H1 (cell line): ENCODE results near the gene AFAP1L2. TPM values are rescaled to one million over a fixed set of nuclear protein-coding genes. Genes with fewer than 3 reads are reported as not detected.

Experiments used
- CTCF ChIA-PET: fragments of 300-600 bp; sonication (Branson Sonifier 250); formaldehyde crosslinking; loops from one replicate; lab custom pipeline; 2021; ENCODE audit not compliant: partially characterized antibody; lab: Charles Lee
- POLR2A ChIA-PET: fragments of 300-600 bp; sonication (Branson Sonifier 250); formaldehyde crosslinking; loops from one replicate; lab custom pipeline; 2021; ENCODE audit warnings: inconsistent platforms; ENCODE audit not compliant: partially characterized antibody; lab: Charles Lee
- DNase-seq, 2 experiments: peaks; one replicate each; pipeline versions ENCODE4 v3.0.0 to v3.0.0-alpha.2; 2010 to 2022; ENCODE audit warnings: low spot score in 2 of 2, low read depth in 1 of 2, mixed read lengths in 1 of 2
- FAIRE-seq: peaks from 2 replicates; lab custom pipeline; 2011; peaks lifted over from hg19 to GRCh38; lab: Jason Lieb, UNC
- H2AFZ ChIP-seq: 2 replicates; pipeline ENCODE4 v1.8.1; 2012; ENCODE audit warnings: low read length, inconsistent platforms
- H2AK5ac ChIP-seq: 2 replicates; pipeline ENCODE4 v1.6.1; 2013; ENCODE audit warnings: low read depth, low read length
- H2BK120ac ChIP-seq: replicated peaks from 2 replicates; pipeline ENCODE3; 2013; ENCODE audit warnings: low read depth, low read length, inconsistent platforms
- H2BK12ac ChIP-seq: 2 replicates; pipeline ENCODE4 v1.6.1; 2013; ENCODE audit warnings: low read depth, low read length
- H2BK15ac ChIP-seq: 2 replicates; pipeline ENCODE4 v1.6.1; 2013; ENCODE audit warnings: low read length
- H2BK20ac ChIP-seq: 2 replicates; pipeline ENCODE4 v1.6.1; 2013; ENCODE audit warnings: low read length
- H2BK5ac ChIP-seq: 2 replicates; pipeline ENCODE4 v1.6.1; 2013; ENCODE audit warnings: low read depth, low read length
- H3K14ac ChIP-seq: 2 replicates; pipeline ENCODE4 v1.6.1; 2013; ENCODE audit warnings: inconsistent platforms; ENCODE audit not compliant: insufficient read length
- H3K18ac ChIP-seq: 2 replicates; pipeline ENCODE4 v1.6.1; 2013; ENCODE audit warnings: low read length; ENCODE audit errors: extremely low read depth
- H3K23ac ChIP-seq: 2 replicates; pipeline ENCODE4 v1.6.1; 2013; ENCODE audit warnings: inconsistent platforms; ENCODE audit not compliant: insufficient read length
- H3K23me2 ChIP-seq: 2 replicates; pipeline ENCODE4 v1.6.1; 2013; ENCODE audit warnings: low read depth, low read length
- H3K27ac ChIP-seq: 2 replicates; pipeline ENCODE4 v1.6.1; 2011; ENCODE audit warnings: low read depth, low read length, inconsistent platforms
- H3K27me3 ChIP-seq, 4 experiments: replicated peaks in 1 of 4; 1 replicate in 1 of 4; 2 replicates in 3 of 4; pipeline versions ENCODE4 v1.6.1 to v1.8.1; 2011 to 2013; ENCODE audit warnings: low read length in 3 of 4, mild to moderate bottlenecking in 3 of 4, inconsistent platforms in 2 of 4, mixed read lengths in 2 of 4, moderate library complexity in 1 of 4; ENCODE audit not compliant: control insufficient read depth in 3 of 4, insufficient read depth in 3 of 4; ENCODE audit errors: extremely low read depth in 1 of 4
- H3K36me3 ChIP-seq, 4 experiments: 2 replicates each; pipeline versions ENCODE4 v1.6.1 to v1.8.1; 2011 to 2013; ENCODE audit warnings: mild to moderate bottlenecking in 4 of 4, low read length in 3 of 4, moderate library complexity in 2 of 4, control low read depth in 1 of 4, inconsistent platforms in 1 of 4; ENCODE audit not compliant: insufficient read depth in 4 of 4, control insufficient read depth in 2 of 4
- H3K4ac ChIP-seq: replicated peaks from 2 replicates; pipeline ENCODE3; 2013; ENCODE audit warnings: low read length, low read depth, mixed read lengths, inconsistent platforms; ENCODE audit not compliant: insufficient read length
- H3K4me1 ChIP-seq, 4 experiments: replicated peaks in 1 of 4; 1 replicate in 1 of 4; 2 replicates in 3 of 4; pipeline versions ENCODE4 v1.6.1 to v1.8.1; 2011 to 2013; ENCODE audit warnings: low read length in 3 of 4, inconsistent platforms in 2 of 4, mixed read lengths in 1 of 4; ENCODE audit not compliant: insufficient read depth in 4 of 4, control insufficient read depth in 3 of 4
- H3K4me2 ChIP-seq, 2 experiments: 2 replicates each; pipeline versions ENCODE4 v1.6.1 to v1.8.1; 2011 to 2013; ENCODE audit warnings: low read depth in 2 of 2, low read length in 2 of 2, control low read depth in 1 of 2, inconsistent platforms in 1 of 2, mild to moderate bottlenecking in 1 of 2; ENCODE audit not compliant: insufficient read depth in 1 of 2
- H3K4me3 ChIP-seq, 4 experiments: fragments of 200-600, 300-600 bp in 1 of 4; sonication (generic), shearing (Covaris generic), sonication (Bioruptor Twin) in 1 of 4; 2 replicates each; pipeline versions ENCODE4 v1.5.1 to v1.8.1; 2011 to 2016; ENCODE audit warnings: low read length in 4 of 4, low read depth in 3 of 4, control low read depth in 2 of 4, inconsistent platforms in 2 of 4, mild to moderate bottlenecking in 2 of 4, mixed read lengths in 1 of 4, moderate library complexity in 1 of 4; ENCODE audit not compliant: insufficient read depth in 2 of 4; ENCODE audit errors: extremely low read depth in 1 of 4
- H3K56ac ChIP-seq: replicated peaks from 2 replicates; pipeline ENCODE3; 2013; ENCODE audit warnings: low read depth, mild to moderate bottlenecking, mixed read lengths, low read length, inconsistent platforms; ENCODE audit not compliant: insufficient read length
- H3K79me1 ChIP-seq: 2 replicates; pipeline ENCODE4 v1.6.1; 2013; ENCODE audit warnings: low read depth, low read length, control low read depth
- H3K79me2 ChIP-seq, 2 experiments: 2 replicates each; pipeline versions ENCODE4 v1.6.1 to v1.8.1; 2012 to 2013; ENCODE audit warnings: low read length in 2 of 2, mild to moderate bottlenecking in 2 of 2, inconsistent platforms in 1 of 2; ENCODE audit not compliant: insufficient read depth in 2 of 2, control insufficient read depth in 1 of 2
- H3K9ac ChIP-seq, 4 experiments: replicated peaks in 1 of 4; 1 replicate in 1 of 4; 2 replicates in 3 of 4; pipeline versions ENCODE4 v1.6.1 to v1.8.1; 2011 to 2013; ENCODE audit warnings: low read depth in 3 of 4, low read length in 3 of 4, control low read depth in 2 of 4, mild to moderate bottlenecking in 2 of 4, moderate library complexity in 2 of 4, inconsistent platforms in 1 of 4; ENCODE audit errors: extremely low read depth in 1 of 4
- H3K9me3 ChIP-seq, 2 experiments: 2 replicates each; pipeline versions ENCODE4 v1.6.1 to v1.8.1; 2012 to 2013; ENCODE audit warnings: mild to moderate bottlenecking in 2 of 2, moderate library complexity in 2 of 2, control low read depth in 1 of 2, inconsistent platforms in 1 of 2, low read depth in 1 of 2, low read length in 1 of 2, mixed read lengths in 1 of 2; ENCODE audit not compliant: insufficient read depth in 2 of 2
- H4K20me1 ChIP-seq, 2 experiments: replicated peaks in 1 of 2; 2 replicates each; pipeline versions ENCODE3 to v1.8.1; 2011 to 2013; ENCODE audit warnings: inconsistent platforms in 2 of 2, low read length in 2 of 2, mild to moderate bottlenecking in 1 of 2; ENCODE audit not compliant: insufficient read depth in 2 of 2, control insufficient read depth in 1 of 2
- H4K5ac ChIP-seq: 2 replicates; pipeline ENCODE4 v1.6.1; 2013; ENCODE audit warnings: low read length, low read depth, mixed read lengths, inconsistent platforms; ENCODE audit not compliant: insufficient read length
- H4K8ac ChIP-seq: 2 replicates; pipeline ENCODE4 v1.8.0; 2013; ENCODE audit warnings: mild to moderate bottlenecking, moderate library complexity, low read length, inconsistent platforms; ENCODE audit not compliant: insufficient read depth; ENCODE audit errors: extremely low read depth
- H4K91ac ChIP-seq: replicated peaks from 2 replicates; pipeline ENCODE3; 2013; ENCODE audit warnings: low read length, mixed read lengths, inconsistent platforms; ENCODE audit not compliant: insufficient read length
- BCL11A ChIP-seq, 2 experiments: IDR thresholded peaks; one replicate each; pipeline ENCODE4 v1.6.1; 2011; ENCODE audit warnings: low read depth in 2 of 2, low read length in 2 of 2, mild to moderate bottlenecking in 2 of 2
- CHD1 ChIP-seq: IDR thresholded peaks from 2 replicates; pipeline ENCODE4 v1.6.1; 2012; ENCODE audit warnings: low read depth, low read length, improper control_type of control experiment
- FOSL1 ChIP-seq: IDR thresholded peaks from 2 replicates; pipeline ENCODE4 v1.6.1; 2011; ENCODE audit warnings: mild to moderate bottlenecking, low read depth, low read length, moderate library complexity; ENCODE audit not compliant: insufficient read depth
- KDM4A ChIP-seq: IDR thresholded peaks from one replicate; pipeline ENCODE4 v1.7.1; 2012; ENCODE audit warnings: low read depth, mild to moderate bottlenecking, moderate library complexity, low read length, inconsistent platforms; ENCODE audit not compliant: severe bottlenecking
- POLR2AphosphoS5 ChIP-seq: IDR thresholded peaks from 2 replicates; pipeline ENCODE4 v1.6.1; 2011; ENCODE audit warnings: low read depth, low read length
- SP4 ChIP-seq: IDR thresholded peaks from 2 replicates; pipeline ENCODE4 v1.6.1; 2012; ENCODE audit warnings: low read length, inconsistent platforms
- TAF1 ChIP-seq: IDR thresholded peaks from 2 replicates; pipeline ENCODE4 v1.6.1; 2011; ENCODE audit warnings: mild to moderate bottlenecking, low read depth, low read length
- WGBS, 2 experiments: shearing (Covaris generic) in 1 of 2; methylation state at CpG; one replicate each; pipeline versions ENCODE4 v1.1.6 to v1.1.7; 2013 to 2015; ENCODE audit warnings: low lambda C conversion rate in 2 of 2, mixed read lengths in 2 of 2, inconsistent platforms in 1 of 2, low coverage in 1 of 2, missing lambda C conversion rate in 1 of 2; ENCODE audit not compliant: insufficient replicate concordance in 2 of 2, insufficient coverage in 1 of 2, insufficient read length in 1 of 2; ENCODE audit errors: extremely low coverage in 1 of 2, missing lambda C conversion rate in 1 of 2; 5-methylcytosine and 5-hydroxymethylcytosine counted together
- polyA plus RNA-seq, 7 experiments: library from polyadenylated mRNA; depleted of rRNA in 3 of 7; stranded (reverse) in 5 of 7; unstranded in 2 of 7; fragments of >200 nt in 5 of 7; fragments of 200-250 nt in 2 of 7; gene quantifications; 1 replicate in 5 of 7; 2 replicates in 1 of 7; 4 replicates in 1 of 7; pipeline versions ENCODE4 v1.2.1 to v1.2.3, GENCODE V29; 2011 to 2013; ENCODE audit warnings: missing spikeins in 2 of 7, mixed read lengths in 2 of 7
- total RNA-seq: library from RNA; stranded (reverse); fragmentation: NEBNext Ultra II Directional; extraction: Animal tissue kit (Norgen Biotek cat#: 25700); gene quantifications from 2 replicates; pipeline ENCODE4 v1.2.1, GENCODE V29; 2021
- TF ChIP-seq, protein P1 (sequence below), 3 experiments: IDR thresholded peaks; 1 replicate in 2 of 3; 2 replicates in 1 of 3; pipeline versions ENCODE4 v1.5.1 to v1.6.1; 2011; ENCODE audit warnings: low read length in 3 of 3, mild to moderate bottlenecking in 3 of 3, inconsistent platforms in 2 of 3, low read depth in 1 of 3, moderate library complexity in 1 of 3; ENCODE audit not compliant: insufficient read depth in 1 of 3; ENCODE audit errors: control extremely low read depth in 1 of 3
- TF ChIP-seq, protein P2 (sequence below): IDR thresholded peaks from 2 replicates; pipeline ENCODE4 v1.6.1; 2011; ENCODE audit warnings: low read length, improper control_type of control experiment

The AFAP1L2 gene
- total and polyA plus RNA-seq, 2 of the 8 experiments (the other 6 are each of a cell fraction or from before 2014, with no cell fraction given): 3.9 to 6.4 TPM

DNA sequence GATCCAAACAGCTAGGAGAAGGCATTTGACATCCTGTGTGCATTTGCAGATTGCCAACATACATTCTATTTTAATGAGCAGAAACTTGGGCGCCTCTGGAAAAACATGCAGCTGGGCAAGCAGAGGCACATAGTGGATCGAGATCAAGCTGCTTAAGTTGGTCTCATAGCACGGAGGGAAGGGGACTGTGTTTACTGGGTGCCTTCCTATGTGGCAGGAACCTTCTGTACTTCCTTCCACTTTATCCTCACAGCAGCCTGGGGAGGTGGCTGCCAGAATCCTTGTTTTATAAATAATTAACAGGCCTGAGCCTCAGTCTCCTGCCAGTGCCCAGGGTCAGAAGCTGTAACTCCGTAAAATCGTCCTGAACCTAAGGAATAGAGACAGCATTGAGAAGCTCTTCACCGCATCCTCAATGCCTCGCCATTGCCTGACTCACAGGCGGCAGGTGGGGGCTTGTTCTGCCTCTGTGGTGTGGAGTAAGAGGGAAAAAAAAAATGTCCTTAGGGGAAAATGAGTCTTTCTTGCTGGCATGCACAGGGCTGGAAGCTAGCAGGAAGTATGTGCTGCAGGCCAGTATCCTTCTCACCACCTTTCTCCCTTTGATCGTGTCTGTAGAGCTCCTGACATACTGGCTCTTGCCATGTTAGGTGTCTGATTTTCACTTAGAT, 159.0 kb downstream of the AFAP1L2 start:
- H3K36me3 ChIP-seq: no peaks in the 10 kb centered on the region
- FAIRE-seq: no peak
- H2BK5ac ChIP-seq: no peak overlapping the region
- no peak overlapping the region for H4K5ac ChIP-seq
- no peaks in the 10 kb centered on the region for H4K20me1 ChIP-seq
- no peak overlapping the region for H2BK20ac ChIP-seq
- H3K4me2 ChIP-seq: no peak overlapping the region
- H3K4ac ChIP-seq: no peak overlapping the region
- no peak overlapping the region for H3K56ac ChIP-seq
- H4K91ac ChIP-seq: no peak overlapping the region
- WGBS, 2 experiments: 81% methylated on average over 9 of the region's 9 CpGs; no CpG with 5 or more reads in 1 of the 2 experiments
- H3K27me3 ChIP-seq: peaks cover 0 to 4% (median 1%) of the 10 kb centered on the region in 4 experiments; a peak in 5 of 7 replicates
- ChIA-PET CTCF (interaction anchor here (0.6 to 3.6 kb wide), 5 partner anchors 9 to 144 kb away, joined by 3 to 10 read pairs (median 4); no protein-coding TSS in a partner anchor), POLR2A (interaction anchor here (1.0 kb wide), 1 partner anchor 281 kb away, joined by 5 read pairs; no protein-coding TSS in a partner anchor)
- H3K4me1 ChIP-seq: no peaks in the 10 kb centered on the region
- H2AK5ac ChIP-seq: no peak overlapping the region
- H3K14ac ChIP-seq: no peak overlapping the region
- no peak overlapping the region for H3K9ac ChIP-seq
- H3K23ac ChIP-seq: no peak overlapping the region
- H3K18ac ChIP-seq: no peak overlapping the region
- no peaks in the 10 kb centered on the region for H3K79me2 ChIP-seq
- no peak overlapping the region for H4K8ac ChIP-seq
- H3K9me3 ChIP-seq: no peaks in the 10 kb centered on the region
- H2BK12ac ChIP-seq: no peak overlapping the region
- no peak overlapping the region for H2BK120ac ChIP-seq
- H3K4me3 ChIP-seq: no peak overlapping the region
- no peak overlapping the region for H3K27ac ChIP-seq
- no peak overlapping the region for H2BK15ac ChIP-seq
- DNase-seq: no peak
- H2AFZ ChIP-seq: no peak overlapping the region
- H3K23me2 ChIP-seq: no peaks in the 10 kb centered on the region
- H3K79me1 ChIP-seq: no peaks in the 10 kb centered on the region
- TF ChIP-seq POLR2AphosphoS5 (no peak), CHD1 (no peak), FOSL1 (no peak), KDM4A (no peak), BCL11A (IDR thresholded peaks at IDR 0.05; ENCODE audit: low read depth in 2 of 2, low read length in 2 of 2) (no peak), TAF1 (no peak), SP4 (no peak)
- TF ChIP-seq, protein P1, sequence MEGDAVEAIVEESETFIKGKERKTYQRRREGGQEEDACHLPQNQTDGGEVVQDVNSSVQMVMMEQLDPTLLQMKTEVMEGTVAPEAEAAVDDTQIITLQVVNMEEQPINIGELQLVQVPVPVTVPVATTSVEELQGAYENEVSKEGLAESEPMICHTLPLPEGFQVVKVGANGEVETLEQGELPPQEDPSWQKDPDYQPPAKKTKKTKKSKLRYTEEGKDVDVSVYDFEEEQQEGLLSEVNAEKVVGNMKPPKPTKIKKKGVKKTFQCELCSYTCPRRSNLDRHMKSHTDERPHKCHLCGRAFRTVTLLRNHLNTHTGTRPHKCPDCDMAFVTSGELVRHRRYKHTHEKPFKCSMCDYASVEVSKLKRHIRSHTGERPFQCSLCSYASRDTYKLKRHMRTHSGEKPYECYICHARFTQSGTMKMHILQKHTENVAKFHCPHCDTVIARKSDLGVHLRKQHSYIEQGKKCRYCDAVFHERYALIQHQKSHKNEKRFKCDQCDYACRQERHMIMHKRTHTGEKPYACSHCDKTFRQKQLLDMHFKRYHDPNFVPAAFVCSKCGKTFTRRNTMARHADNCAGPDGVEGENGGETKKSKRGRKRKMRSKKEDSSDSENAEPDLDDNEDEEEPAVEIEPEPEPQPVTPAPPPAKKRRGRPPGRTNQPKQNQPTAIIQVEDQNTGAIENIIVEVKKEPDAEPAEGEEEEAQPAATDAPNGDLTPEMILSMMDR (IDR thresholded peaks at IDR 0.05; ENCODE audit: control extremely low read depth in 1 of 3, insufficient read depth in 1 of 3, low read depth in 1 of 3, low read length in 3 of 3): no peak
- TF ChIP-seq, protein P2, sequence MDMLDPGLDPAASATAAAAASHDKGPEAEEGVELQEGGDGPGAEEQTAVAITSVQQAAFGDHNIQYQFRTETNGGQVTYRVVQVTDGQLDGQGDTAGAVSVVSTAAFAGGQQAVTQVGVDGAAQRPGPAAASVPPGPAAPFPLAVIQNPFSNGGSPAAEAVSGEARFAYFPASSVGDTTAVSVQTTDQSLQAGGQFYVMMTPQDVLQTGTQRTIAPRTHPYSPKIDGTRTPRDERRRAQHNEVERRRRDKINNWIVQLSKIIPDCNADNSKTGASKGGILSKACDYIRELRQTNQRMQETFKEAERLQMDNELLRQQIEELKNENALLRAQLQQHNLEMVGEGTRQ: no peak
